Suppressor macrophage treated with lipopolysaccharide for 1 hour (primary cell): ENCODE measurements around the gene TYMP.

Experiments
- DNase-seq, 3 donors: peaks; one replicate each; pipeline ENCODE4 v3.0.0-alpha.2; 2020 to 2022

Gene TYMP

GRCh38 chr22:50504369-50505211, 25.2 kb downstream of the TYMP start:
- DNase-seq, result no peak

GRCh38 chr22:50503475-50504145, 26.2 kb downstream of the TYMP start:
- peak in 1 of 3 donors; percentile 31 for DNase-seq

GRCh38 chr22:50502628-50503474, 27.0 kb downstream of the TYMP start:
- no peak for DNase-seq

GRCh38 chr22:50502096-50502495, 27.7 kb downstream of the TYMP start:
- no peak for DNase-seq

GRCh38 chr22:50500452-50500851, 29.4 kb downstream of the TYMP start:
- no peak for DNase-seq

- DNase-seq, result peak; percentile 77 to 88 (median 85)
Observed at GRCh38 chr22:50498322-50498890, 31.4 kb downstream of the TYMP start.

GRCh38 chr22:50497093-50497492, 32.7 kb downstream of the TYMP start:
- no peak for DNase-seq

- DNase-seq, result peak; percentile 72 to 82 (median 79)
Observed at GRCh38 chr22:50490531-50491308, 39.1 kb downstream of the TYMP start.

- no peak for DNase-seq
Observed at GRCh38 chr22:50489363-50490243, 40.2 kb downstream of the TYMP start.

- no peak for DNase-seq
Observed at GRCh38 chr22:50488886-50489285, 40.9 kb downstream of the TYMP start.

GRCh38 chr22:50488006-50488677, 41.7 kb downstream of the TYMP start:
- no peak for DNase-seq

GRCh38 chr22:50487290-50488005, 42.4 kb downstream of the TYMP start:
- no peak for DNase-seq

- no peak for DNase-seq
Observed at GRCh38 chr22:50486561-50487289, 43.1 kb downstream of the TYMP start, which contains the start of gene MIOX. Gene MIOX, plus strand, starts transcription at chr22:50486859. Its CDS starts 39 bp downstream, at chr22:50486898.

- DNase-seq, result no peak
Observed at GRCh38 chr22:50485221-50486131, 44.3 kb downstream of the TYMP start.

GRCh38 chr22:50483977-50484853, 45.6 kb downstream of the TYMP start:
- no peak for DNase-seq

- DNase-seq, result no peak
Observed at GRCh38 chr22:50483556-50483955, 46.3 kb downstream of the TYMP start.

- no peak for DNase-seq
Observed at GRCh38 chr22:50483106-50483505, 46.7 kb downstream of the TYMP start.
